Measurements from ENCODE around the gene CPNE6.
A peak's percentile ranks its signal among the peaks of the same experiment; 100 is the strongest.

GRCh38 chr14:24080888-24081738 is 9.8 kb downstream of the CPNE6 start:
- TF ChIP-seq CTCF (IDR thresholded peaks at IDR 0.05; ENCODE audit: control extremely low read depth in 1 of 3, insufficient read depth in 1 of 3, low read depth in 1 of 3, low read length in 3 of 3) (no peak), EZH2 (IDR thresholded peaks at IDR 0.05; ENCODE audit: low read depth, low read length, severe bottlenecking) (peak; percentile 43), RBBP5 (IDR thresholded peaks at IDR 0.05; ENCODE audit: borderline replicate concordance, low read depth, low read length) (peak; percentile 79; the same call in 1 of the 2 replicates), RNF2 (IDR thresholded peaks at IDR 0.05; ENCODE audit: borderline replicate concordance, low read depth, low read length, missing control alignments, poor library complexity, severe bottlenecking) (no peak), TCF12 (IDR thresholded peaks at IDR 0.05; ENCODE audit: low read depth, low read length) (no peak), GTF2F1 (IDR thresholded peaks at IDR 0.05; ENCODE audit: borderline replicate concordance, low read depth, low read length) (no peak), POLR2AphosphoS5 (IDR thresholded peaks at IDR 0.05; ENCODE audit: low read depth, low read length) (peak; percentile 44; the same call in 1 of the 2 replicates), EP300 (IDR thresholded peaks at IDR 0.05; ENCODE audit: borderline replicate concordance in 1 of 2, low read depth in 2 of 2, low read length in 2 of 2) (no peak), POLR2A (IDR thresholded peaks at IDR 0.05; ENCODE audit: control extremely low read depth in 1 of 2, low read depth in 2 of 2, low read length in 2 of 2) (peak in 1 of 2 experiments; percentile 50; a peak in 1 of 3 replicates), EGR1 (IDR thresholded peaks at IDR 0.05; ENCODE audit: borderline replicate concordance, low read depth, low read length) (no peak), SIX5 (IDR thresholded peaks at IDR 0.05; ENCODE audit: low read depth, low read length) (no peak), USF2 (IDR thresholded peaks at IDR 0.05; ENCODE audit: low read length) (no peak)
- TF ChIP-seq, protein P1, sequence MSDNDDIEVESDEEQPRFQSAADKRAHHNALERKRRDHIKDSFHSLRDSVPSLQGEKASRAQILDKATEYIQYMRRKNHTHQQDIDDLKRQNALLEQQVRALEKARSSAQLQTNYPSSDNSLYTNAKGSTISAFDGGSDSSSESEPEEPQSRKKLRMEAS (IDR thresholded peaks at IDR 0.05) = peak; percentile 47

Data from H1 (cell line).